ENCODE results near the gene HPS4. TPM values are rescaled to one million over a fixed set of nuclear protein-coding genes. Genes with fewer than 3 reads are reported as not detected.

HPS4 gene
- total and polyA plus RNA-seq, 10 of the 15 experiments (the other 5 are each of a cell fraction or from before 2014, with no cell fraction given), result 11.7 to 36.7 (median 30.8) TPM

DNA sequence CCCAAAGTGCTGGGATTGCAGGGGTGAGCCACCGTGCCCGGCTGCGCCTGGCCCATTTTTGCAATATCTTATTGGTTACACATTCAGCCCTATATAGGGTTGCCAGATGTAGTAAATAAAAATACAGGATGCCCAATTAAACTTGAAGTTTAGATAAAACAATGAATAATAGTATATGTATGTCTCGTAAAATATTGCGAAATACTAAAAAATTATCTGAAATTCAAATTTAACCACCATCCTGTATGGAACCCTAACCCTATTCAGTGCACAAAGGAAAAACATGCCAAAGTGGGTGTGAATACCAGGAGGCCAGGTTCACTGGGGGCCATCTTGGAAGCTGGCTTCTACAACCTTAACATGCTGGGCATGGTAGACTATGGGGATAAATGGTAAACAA, 33.8 kb upstream of the HPS4 start:
- CTCF ChIA-PET, result interaction anchor here (1.2 kb wide), 1 partner anchor 150 kb away, joined by 3 read pairs; no protein-coding TSS in a partner anchor
- H4K20me1 ChIP-seq (ENCODE audit: control insufficient read depth, insufficient read depth), result no peaks in the 10 kb centered on the region
- no peak overlapping the region for H3K4me2 ChIP-seq (ENCODE audit: control insufficient read depth, insufficient read depth)
- peaks cover 11% of the 10 kb centered on the region for H3K79me2 ChIP-seq (ENCODE audit: control insufficient read depth, insufficient read depth, low read length)
- no peaks in the 10 kb centered on the region for H3K36me3 ChIP-seq (ENCODE audit: control insufficient read depth in 2 of 2, insufficient read depth in 2 of 2, low read length in 1 of 2)
- in situ Hi-C loops (cut with MboI) (no loop called here), intact Hi-C loops (cut with micrococcal nuclease; ENCODE audit: unreplicated experiment) (no loop called here)
- no peak for DNase-seq (ENCODE audit: low read depth, low spot score)
- 98% methylated on average over 5 of the region's 5 CpGs for WGBS (ENCODE audit: insufficient coverage, insufficient replicate concordance, low lambda C conversion rate, missing lambda C conversion rate)
- no peaks in the 10 kb centered on the region for H3K4me1 ChIP-seq (ENCODE audit: control insufficient read depth, insufficient read depth, low read length)
- no peaks in the 10 kb centered on the region for H3K9me3 ChIP-seq (replicated peaks; ENCODE audit: control insufficient read depth, insufficient read depth, low read length)
- no peak overlapping the region for H3K9ac ChIP-seq (ENCODE audit: control insufficient read depth, insufficient read depth, low read length)
- POLR2A ChIA-PET, result interaction anchor here (1.3 kb wide), 1 partner anchor 9 kb away, joined by 5 read pairs; no protein-coding TSS in a partner anchor
- no peak for FAIRE-seq
- no peak overlapping the region for H3K4me3 ChIP-seq
- SMC1A ChIA-PET (ENCODE audit: uncharacterized antibody, unreplicated experiment), result interaction anchor here (0.7 to 1.7 kb wide), 3 partner anchors 14 to 126 kb away, joined by 3 to 4 read pairs (median 4); no protein-coding TSS in a partner anchor
- RAD21 ChIA-PET (ENCODE audit: unreplicated experiment), result interaction anchor here (0.6 kb wide), 1 partner anchor 124 kb away, joined by 3 read pairs; no protein-coding TSS in a partner anchor
- BruUV-seq (replicated peaks), result no TSS peak
- no peaks in the 10 kb centered on the region for H3K27me3 ChIP-seq (replicated peaks in 1 of 2; ENCODE audit: control insufficient read depth in 2 of 2, insufficient read depth in 2 of 2, low read length in 1 of 2)
- no peak overlapping the region for H3K27ac ChIP-seq (ENCODE audit: control insufficient read depth, insufficient read depth)
- no peak for ATAC-seq
- no peak overlapping the region for H2AFZ ChIP-seq (ENCODE audit: control insufficient read depth, low read depth, low read length)
- TF ChIP-seq ATF7 (IDR thresholded peaks at IDR 0.05; ENCODE audit: low read depth) (no peak), SUZ12 (IDR thresholded peaks at IDR 0.05; ENCODE audit: unreplicated experiment) (no peak), EED (IDR thresholded peaks at IDR 0.05; ENCODE audit: low read depth) (no peak), MEF2B (IDR thresholded peaks at IDR 0.05; ENCODE audit: partially characterized antibody, poor library complexity, severe bottlenecking) (no peak), TCF3 (IDR thresholded peaks at IDR 0.05; ENCODE audit: borderline replicate concordance, insufficient read depth, low read depth, low read length) (no peak), CHD1 (IDR thresholded peaks at IDR 0.05; ENCODE audit: low read depth, low read length) (no peak), KAT2A (conservative IDR thresholded peaks at IDR 0.05; ENCODE audit: control insufficient read depth, low read depth, low read length) (no peak), CBFB (IDR thresholded peaks at IDR 0.05; ENCODE audit: low read depth) (no peak), TCF7 (IDR thresholded peaks at IDR 0.05; ENCODE audit: borderline replicate concordance) (no peak), FOXK2 (IDR thresholded peaks at IDR 0.05) (no peak)
- TF ChIP-seq, protein P1, sequence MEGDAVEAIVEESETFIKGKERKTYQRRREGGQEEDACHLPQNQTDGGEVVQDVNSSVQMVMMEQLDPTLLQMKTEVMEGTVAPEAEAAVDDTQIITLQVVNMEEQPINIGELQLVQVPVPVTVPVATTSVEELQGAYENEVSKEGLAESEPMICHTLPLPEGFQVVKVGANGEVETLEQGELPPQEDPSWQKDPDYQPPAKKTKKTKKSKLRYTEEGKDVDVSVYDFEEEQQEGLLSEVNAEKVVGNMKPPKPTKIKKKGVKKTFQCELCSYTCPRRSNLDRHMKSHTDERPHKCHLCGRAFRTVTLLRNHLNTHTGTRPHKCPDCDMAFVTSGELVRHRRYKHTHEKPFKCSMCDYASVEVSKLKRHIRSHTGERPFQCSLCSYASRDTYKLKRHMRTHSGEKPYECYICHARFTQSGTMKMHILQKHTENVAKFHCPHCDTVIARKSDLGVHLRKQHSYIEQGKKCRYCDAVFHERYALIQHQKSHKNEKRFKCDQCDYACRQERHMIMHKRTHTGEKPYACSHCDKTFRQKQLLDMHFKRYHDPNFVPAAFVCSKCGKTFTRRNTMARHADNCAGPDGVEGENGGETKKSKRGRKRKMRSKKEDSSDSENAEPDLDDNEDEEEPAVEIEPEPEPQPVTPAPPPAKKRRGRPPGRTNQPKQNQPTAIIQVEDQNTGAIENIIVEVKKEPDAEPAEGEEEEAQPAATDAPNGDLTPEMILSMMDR (IDR thresholded peaks at IDR 0.05 in 2 of 3, conservative IDR thresholded peaks at IDR 0.05 in 1 of 3; ENCODE audit: control insufficient read depth in 2 of 3, extremely low read depth in 1 of 3, insufficient read depth in 1 of 3, low read depth in 3 of 3, low read length in 3 of 3), result no peak
- TF ChIP-seq, protein P2, sequence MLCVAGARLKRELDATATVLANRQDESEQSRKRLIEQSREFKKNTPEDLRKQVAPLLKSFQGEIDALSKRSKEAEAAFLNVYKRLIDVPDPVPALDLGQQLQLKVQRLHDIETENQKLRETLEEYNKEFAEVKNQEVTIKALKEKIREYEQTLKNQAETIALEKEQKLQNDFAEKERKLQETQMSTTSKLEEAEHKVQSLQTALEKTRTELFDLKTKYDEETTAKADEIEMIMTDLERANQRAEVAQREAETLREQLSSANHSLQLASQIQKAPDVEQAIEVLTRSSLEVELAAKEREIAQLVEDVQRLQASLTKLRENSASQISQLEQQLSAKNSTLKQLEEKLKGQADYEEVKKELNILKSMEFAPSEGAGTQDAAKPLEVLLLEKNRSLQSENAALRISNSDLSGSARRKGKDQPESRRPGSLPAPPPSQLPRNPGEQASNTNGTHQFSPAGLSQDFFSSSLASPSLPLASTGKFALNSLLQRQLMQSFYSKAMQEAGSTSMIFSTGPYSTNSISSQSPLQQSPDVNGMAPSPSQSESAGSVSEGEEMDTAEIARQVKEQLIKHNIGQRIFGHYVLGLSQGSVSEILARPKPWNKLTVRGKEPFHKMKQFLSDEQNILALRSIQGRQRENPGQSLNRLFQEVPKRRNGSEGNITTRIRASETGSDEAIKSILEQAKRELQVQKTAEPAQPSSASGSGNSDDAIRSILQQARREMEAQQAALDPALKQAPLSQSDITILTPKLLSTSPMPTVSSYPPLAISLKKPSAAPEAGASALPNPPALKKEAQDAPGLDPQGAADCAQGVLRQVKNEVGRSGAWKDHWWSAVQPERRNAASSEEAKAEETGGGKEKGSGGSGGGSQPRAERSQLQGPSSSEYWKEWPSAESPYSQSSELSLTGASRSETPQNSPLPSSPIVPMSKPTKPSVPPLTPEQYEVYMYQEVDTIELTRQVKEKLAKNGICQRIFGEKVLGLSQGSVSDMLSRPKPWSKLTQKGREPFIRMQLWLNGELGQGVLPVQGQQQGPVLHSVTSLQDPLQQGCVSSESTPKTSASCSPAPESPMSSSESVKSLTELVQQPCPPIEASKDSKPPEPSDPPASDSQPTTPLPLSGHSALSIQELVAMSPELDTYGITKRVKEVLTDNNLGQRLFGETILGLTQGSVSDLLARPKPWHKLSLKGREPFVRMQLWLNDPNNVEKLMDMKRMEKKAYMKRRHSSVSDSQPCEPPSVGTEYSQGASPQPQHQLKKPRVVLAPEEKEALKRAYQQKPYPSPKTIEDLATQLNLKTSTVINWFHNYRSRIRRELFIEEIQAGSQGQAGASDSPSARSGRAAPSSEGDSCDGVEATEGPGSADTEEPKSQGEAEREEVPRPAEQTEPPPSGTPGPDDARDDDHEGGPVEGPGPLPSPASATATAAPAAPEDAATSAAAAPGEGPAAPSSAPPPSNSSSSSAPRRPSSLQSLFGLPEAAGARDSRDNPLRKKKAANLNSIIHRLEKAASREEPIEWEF (IDR thresholded peaks at IDR 0.05; ENCODE audit: insufficient replicate concordance, low read depth, low read length), result no peak
- TF ChIP-seq, protein P3, sequence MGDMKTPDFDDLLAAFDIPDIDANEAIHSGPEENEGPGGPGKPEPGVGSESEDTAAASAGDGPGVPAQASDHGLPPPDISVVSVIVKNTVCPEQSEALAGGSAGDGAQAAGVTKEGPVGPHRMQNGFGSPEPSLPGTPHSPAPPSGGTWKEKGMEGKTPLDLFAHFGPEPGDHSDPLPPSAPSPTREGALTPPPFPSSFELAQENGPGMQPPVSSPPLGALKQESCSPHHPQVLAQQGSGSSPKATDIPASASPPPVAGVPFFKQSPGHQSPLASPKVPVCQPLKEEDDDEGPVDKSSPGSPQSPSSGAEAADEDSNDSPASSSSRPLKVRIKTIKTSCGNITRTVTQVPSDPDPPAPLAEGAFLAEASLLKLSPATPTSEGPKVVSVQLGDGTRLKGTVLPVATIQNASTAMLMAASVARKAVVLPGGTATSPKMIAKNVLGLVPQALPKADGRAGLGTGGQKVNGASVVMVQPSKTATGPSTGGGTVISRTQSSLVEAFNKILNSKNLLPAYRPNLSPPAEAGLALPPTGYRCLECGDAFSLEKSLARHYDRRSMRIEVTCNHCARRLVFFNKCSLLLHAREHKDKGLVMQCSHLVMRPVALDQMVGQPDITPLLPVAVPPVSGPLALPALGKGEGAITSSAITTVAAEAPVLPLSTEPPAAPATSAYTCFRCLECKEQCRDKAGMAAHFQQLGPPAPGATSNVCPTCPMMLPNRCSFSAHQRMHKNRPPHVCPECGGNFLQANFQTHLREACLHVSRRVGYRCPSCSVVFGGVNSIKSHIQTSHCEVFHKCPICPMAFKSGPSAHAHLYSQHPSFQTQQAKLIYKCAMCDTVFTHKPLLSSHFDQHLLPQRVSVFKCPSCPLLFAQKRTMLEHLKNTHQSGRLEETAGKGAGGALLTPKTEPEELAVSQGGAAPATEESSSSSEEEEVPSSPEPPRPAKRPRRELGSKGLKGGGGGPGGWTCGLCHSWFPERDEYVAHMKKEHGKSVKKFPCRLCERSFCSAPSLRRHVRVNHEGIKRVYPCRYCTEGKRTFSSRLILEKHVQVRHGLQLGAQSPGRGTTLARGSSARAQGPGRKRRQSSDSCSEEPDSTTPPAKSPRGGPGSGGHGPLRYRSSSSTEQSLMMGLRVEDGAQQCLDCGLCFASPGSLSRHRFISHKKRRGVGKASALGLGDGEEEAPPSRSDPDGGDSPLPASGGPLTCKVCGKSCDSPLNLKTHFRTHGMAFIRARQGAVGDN (IDR thresholded peaks at IDR 0.05), result no peak

Measured in GM12878 (cell line).